Effector memory CD4-positive, alpha-beta T cell (primary cell): ENCODE results near the gene PRTG.

Source experiments
- DNase-seq, 3 donors: peaks; one replicate each; pipeline ENCODE4 v3.0.0-alpha.2; 2020
- H3K27ac ChIP-seq: 2 replicates; pipeline ENCODE4 v1.7.0; 2013; ENCODE audit warnings: mild to moderate bottlenecking, low read length, moderate library complexity; ENCODE audit not compliant: insufficient read depth, poor library complexity, severe bottlenecking
- H3K27me3 ChIP-seq: replicated peaks from 2 replicates; pipeline ENCODE4 v1.7.0; 2013; ENCODE audit warnings: mild to moderate bottlenecking, low read length; ENCODE audit not compliant: insufficient read depth, control insufficient read depth, poor library complexity, severe bottlenecking
- H3K36me3 ChIP-seq: 2 replicates; pipeline ENCODE4 v1.7.0; 2013; ENCODE audit warnings: mild to moderate bottlenecking, low read length, moderate library complexity; ENCODE audit not compliant: control insufficient read depth, insufficient read depth
- H3K4me1 ChIP-seq: 2 replicates; pipeline ENCODE4 v1.7.0; 2013; ENCODE audit warnings: low read length, mild to moderate bottlenecking; ENCODE audit not compliant: control insufficient read depth, insufficient read depth, poor library complexity, severe bottlenecking
- H3K4me3 ChIP-seq: 2 replicates; pipeline ENCODE4 v1.7.0; 2013; ENCODE audit warnings: low read length, low read depth, mild to moderate bottlenecking; ENCODE audit not compliant: insufficient read depth, poor library complexity, severe bottlenecking
- H3K9me3 ChIP-seq: 2 replicates; pipeline ENCODE4 v1.7.0; 2013; ENCODE audit warnings: mild to moderate bottlenecking, low read length, moderate library complexity; ENCODE audit not compliant: control insufficient read depth

The PRTG gene

DNA sequence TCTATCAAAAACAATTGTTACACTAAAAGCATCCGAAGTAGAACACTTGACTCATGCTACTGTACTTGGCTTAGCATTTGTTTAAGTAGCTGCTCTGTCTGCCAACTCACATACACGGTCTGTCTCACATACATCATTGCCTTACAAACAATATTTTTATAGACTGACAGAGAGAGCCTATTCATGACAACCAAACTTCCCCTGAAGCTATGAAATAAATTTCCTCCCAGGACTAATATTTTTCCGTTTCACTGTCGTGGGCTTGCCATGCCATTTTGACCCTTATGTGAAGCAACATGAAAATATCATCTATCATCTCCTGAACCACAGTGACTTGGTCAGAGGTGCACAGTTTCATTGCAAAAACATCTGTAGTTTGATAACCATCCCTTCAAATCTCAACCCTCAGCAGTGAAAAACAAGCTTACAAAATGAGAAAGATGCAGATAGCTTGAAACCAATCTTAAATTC, 88.4 kb downstream of the PRTG start:
- H3K27ac ChIP-seq, result no peak overlapping the region
- DNase-seq, result no peak

DNA sequence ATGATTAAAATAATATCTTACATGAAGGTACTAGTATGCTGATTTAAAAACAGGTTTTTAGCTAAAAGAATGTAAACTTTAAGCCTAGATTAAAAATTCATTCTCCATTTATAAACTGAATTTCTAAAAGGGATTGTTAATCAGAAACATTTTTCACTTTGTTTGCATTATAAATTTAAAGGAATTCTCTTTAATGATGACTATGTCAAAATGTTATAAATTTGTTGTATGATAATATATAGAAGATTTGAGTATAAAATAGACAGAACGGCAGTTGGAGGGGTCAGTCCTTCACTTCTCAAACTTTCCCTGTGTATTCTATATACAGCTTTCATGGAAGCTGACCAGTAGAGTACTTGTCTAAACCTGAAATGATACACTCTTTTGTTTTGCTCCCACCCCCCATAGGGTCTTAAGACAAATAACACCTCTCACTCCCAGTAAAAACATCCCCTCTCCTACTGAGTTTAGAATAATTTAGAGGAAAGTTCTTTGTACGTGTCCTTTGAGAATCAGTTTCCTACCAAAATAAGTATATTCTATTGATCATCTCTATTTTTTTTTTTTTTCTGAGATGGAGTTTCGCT, 90.0 kb downstream of the PRTG start:
- no peaks in the 10 kb centered on the region for H3K36me3 ChIP-seq
- no peaks in the 10 kb centered on the region for H3K9me3 ChIP-seq
- no peak for DNase-seq
- H3K4me1 ChIP-seq, result no peaks in the 10 kb centered on the region
- H3K27ac ChIP-seq, result no peak overlapping the region
- H3K27me3 ChIP-seq, result no peaks in the 10 kb centered on the region
- no peak overlapping the region for H3K4me3 ChIP-seq

More for the DNA sequence above, 88.4 kb downstream of the PRTG start:
- H3K4me3 ChIP-seq, result no peak overlapping the region
- no peaks in the 10 kb centered on the region for H3K27me3 ChIP-seq
- H3K36me3 ChIP-seq, result no peaks in the 10 kb centered on the region
- H3K4me1 ChIP-seq, result no peaks in the 10 kb centered on the region
- no peaks in the 10 kb centered on the region for H3K9me3 ChIP-seq

DNA sequence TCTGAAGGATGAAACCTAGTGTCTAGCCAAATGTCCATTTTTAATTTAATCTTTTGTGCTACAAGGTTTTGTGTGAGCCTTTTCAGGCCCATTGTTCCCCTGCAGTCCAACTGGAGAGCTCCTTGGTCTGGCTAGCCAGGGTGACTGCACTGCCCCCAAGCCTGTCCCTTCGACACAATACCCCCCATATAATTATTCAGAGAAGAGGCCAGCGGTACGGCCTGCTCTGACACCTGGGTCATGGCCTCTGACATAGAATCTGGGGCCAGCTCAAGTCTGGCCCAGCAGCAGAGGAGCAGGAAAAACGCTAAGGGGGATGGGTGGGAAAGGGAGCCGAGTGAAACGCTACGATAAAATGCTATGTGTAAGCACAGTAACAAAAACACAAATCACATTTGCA, 90.6 kb downstream of the PRTG start:
- Histone ChIP-seq H3K27ac (no peak overlapping the region), H3K36me3 (no peaks in the 10 kb centered on the region), H3K27me3 (no peaks in the 10 kb centered on the region), H3K4me1 (no peaks in the 10 kb centered on the region), H3K9me3 (no peaks in the 10 kb centered on the region), H3K4me3 (no peak overlapping the region)
- no peak for DNase-seq

DNA sequence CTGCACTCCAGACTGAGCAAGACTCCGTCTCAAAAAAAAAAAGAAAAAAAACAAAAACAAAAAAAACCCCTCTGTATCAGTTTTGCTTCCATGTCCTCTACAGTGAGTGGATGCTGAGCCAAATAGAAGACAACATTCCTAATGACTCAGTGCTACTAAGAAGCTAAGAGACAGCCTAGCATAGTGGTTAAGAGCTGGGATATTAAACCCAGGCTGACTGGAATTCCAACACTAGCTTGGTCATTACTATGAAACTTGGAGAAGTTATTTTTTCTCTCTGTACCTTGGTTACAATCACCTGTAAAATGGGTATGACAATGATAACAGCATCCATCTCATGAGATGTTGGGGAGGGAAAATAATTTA, 93.9 kb downstream of the PRTG start:
- no peaks in the 10 kb centered on the region for H3K36me3 ChIP-seq
- no peaks in the 10 kb centered on the region for H3K4me1 ChIP-seq
- H3K4me3 ChIP-seq, result no peak overlapping the region
- H3K27me3 ChIP-seq, result no peaks in the 10 kb centered on the region
- H3K9me3 ChIP-seq, result no peaks in the 10 kb centered on the region
- DNase-seq, result no peak
- H3K27ac ChIP-seq, result no peak overlapping the region

DNA sequence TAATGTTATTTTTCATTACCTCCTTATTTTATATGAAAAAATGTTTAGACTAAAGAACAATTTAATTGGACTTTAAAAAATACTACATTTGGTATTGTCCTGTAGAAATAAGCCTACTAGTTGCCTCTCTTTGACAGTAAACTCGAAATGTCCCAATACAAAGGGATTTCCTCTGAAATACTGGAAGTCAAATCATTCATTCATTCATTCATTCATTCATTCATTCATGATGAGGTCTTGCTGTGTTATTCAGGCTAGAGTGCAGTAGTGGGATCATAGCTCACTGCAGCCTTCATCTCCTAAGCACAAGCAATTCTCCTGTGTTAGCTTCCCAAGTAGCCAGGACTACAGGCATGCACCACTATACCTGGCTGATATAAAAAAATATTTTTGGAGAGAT, 104.2 kb downstream of the PRTG start:
- Histone ChIP-seq H3K27ac (no peak overlapping the region), H3K9me3 (no peaks in the 10 kb centered on the region), H3K4me3 (no peak overlapping the region), H3K4me1 (no peaks in the 10 kb centered on the region), H3K36me3 (no peaks in the 10 kb centered on the region), H3K27me3 (peaks cover 3% of the 10 kb centered on the region)
- DNase-seq, result no peak

DNA sequence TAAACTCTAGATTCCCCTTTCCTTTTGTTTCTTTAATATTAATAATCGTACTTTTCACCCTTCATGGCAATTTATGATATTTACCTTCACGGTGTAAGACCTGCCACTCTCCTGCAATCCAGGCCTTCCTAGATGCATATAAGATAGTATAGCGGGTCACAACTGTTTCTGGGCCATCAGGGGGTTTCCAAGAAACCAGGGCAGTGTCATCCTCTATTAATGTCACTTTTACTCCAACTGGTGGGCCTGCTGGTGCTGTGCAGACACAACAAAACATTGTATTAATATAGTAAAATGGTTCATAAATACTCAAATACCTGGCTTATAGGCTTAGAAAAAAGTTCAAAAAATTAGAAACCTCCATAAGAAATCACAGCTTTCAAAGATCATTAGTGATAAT, 105.9 kb downstream of the PRTG start:
- DNase-seq, result no peak
- Histone ChIP-seq H3K27me3 (peaks cover 3% of the 10 kb centered on the region), H3K9me3 (no peaks in the 10 kb centered on the region), H3K36me3 (no peaks in the 10 kb centered on the region), H3K4me1 (no peaks in the 10 kb centered on the region), H3K4me3 (no peak overlapping the region), H3K27ac (no peak overlapping the region)

DNA sequence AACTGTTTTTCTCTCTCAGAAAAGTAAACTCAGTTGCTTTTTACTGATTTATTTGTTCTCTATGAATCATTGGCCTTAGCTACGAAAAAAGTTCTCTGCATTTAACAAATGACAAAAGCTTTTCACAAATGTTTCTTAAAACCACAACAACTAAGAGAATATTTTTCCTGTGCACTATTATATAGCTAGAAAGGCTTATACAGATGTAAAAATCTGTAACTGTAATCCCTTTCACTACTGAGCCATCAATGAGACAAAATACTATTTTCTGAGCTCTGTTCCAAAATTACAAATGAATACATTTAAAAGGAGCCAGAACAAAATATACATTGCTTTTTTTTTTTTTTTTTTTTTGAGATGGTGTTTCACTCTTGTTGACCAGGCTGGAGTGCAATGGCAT, 109.2 kb downstream of the PRTG start:
- Histone ChIP-seq H3K27ac (no peak overlapping the region), H3K4me1 (no peaks in the 10 kb centered on the region), H3K9me3 (no peaks in the 10 kb centered on the region), H3K27me3 (peaks cover 3% of the 10 kb centered on the region), H3K36me3 (no peaks in the 10 kb centered on the region), H3K4me3 (no peak overlapping the region)
- no peak for DNase-seq

DNA sequence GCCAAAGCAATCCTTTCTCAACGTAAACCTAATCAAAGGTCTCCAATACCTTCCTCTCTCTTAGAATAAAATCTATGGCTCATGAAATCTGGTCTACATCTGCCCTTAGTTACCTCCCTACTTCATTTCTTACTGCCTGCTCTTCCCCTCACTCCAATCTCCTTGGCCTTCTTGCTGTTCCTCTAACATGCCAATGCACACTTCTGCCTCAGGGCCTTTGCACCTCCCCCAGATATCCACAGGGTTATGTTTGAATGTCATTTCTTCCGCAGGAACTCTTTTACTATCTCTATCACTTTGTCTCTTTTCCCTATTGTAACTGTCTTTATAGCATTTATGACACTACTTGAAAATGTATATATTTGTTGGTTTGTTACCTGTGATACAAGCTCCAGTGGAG, 110.5 kb downstream of the PRTG start:
- H3K36me3 ChIP-seq, result no peaks in the 10 kb centered on the region
- H3K27me3 ChIP-seq, result peaks cover 3% of the 10 kb centered on the region
- no peak overlapping the region for H3K4me3 ChIP-seq
- no peaks in the 10 kb centered on the region for H3K4me1 ChIP-seq
- no peak overlapping the region for H3K27ac ChIP-seq
- no peaks in the 10 kb centered on the region for H3K9me3 ChIP-seq
- DNase-seq, result no peak

DNA sequence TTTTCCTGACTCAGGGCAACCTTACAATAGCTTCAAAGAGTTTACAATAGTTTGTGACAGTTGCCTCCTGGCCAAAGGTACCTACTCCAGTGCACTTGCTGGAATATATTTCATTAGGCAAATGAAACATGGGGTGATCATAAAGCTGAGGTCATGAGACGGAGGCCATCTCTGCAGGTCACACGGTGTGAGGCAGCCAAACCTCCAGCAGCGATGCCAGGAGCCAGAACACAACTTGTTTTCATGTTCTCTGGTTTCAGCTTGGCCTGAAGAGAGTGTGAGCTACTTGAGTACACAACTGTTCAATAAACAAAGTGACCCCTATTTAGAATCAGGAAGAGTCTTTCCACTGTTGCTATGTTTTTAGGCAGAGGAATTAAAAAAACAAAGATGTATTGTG, 112.1 kb downstream of the PRTG start:
- H3K27ac ChIP-seq, result no peak overlapping the region
- H3K4me1 ChIP-seq, result no peaks in the 10 kb centered on the region
- no peaks in the 10 kb centered on the region for H3K9me3 ChIP-seq
- DNase-seq, result no peak
- no peak overlapping the region for H3K4me3 ChIP-seq
- H3K27me3 ChIP-seq, result no peaks in the 10 kb centered on the region
- H3K36me3 ChIP-seq, result no peaks in the 10 kb centered on the region

DNA sequence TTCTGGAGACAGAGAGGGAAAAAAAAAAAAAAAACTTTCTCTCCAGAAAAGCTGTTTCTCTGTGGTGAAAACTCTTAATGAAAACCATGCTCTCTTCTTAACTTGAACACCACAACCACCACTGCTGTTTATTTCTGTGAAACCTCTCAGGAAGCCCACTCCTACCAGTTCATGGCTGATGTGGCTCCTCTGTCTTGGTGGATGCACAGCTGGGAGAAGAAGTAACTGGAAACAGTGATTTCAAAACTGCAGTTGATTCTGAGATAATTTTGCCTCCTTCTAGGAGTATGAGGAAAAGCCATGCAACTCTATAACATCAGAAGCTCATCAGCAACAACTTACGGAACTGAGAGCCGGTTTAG, 114.6 kb downstream of the PRTG start:
- no peak overlapping the region for H3K27ac ChIP-seq
- H3K4me3 ChIP-seq, result no peak overlapping the region
- H3K36me3 ChIP-seq, result no peaks in the 10 kb centered on the region
- no peaks in the 10 kb centered on the region for H3K27me3 ChIP-seq
- DNase-seq, result no peak
- H3K9me3 ChIP-seq, result no peaks in the 10 kb centered on the region
- H3K4me1 ChIP-seq, result no peaks in the 10 kb centered on the region
